Measurements from ENCODE around the gene INTS7.

The INTS7 gene

DNA sequence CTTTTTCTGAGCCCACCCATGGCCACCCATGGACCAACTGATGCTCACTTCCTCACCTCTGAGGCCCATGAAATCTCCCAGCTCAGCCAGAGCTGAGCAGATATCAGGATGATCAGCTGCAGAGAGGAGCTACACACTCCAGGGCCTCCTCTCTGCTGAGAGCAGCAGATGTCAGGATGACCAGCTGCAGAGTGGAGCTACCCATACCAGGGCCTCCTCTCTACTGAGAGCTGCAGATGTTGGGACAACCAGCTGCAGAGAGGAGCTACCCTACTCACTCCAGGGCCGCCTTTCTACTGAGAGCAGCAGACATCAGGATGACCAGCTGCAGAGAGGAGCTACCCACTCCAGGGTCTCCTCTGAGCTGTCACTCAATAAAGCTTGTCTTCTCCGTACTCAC lies 133.4 kb downstream of the INTS7 start:
- no peaks in the 10 kb centered on the region for H3K36me3 ChIP-seq (ENCODE audit: insufficient read depth, low read length)

DNA sequence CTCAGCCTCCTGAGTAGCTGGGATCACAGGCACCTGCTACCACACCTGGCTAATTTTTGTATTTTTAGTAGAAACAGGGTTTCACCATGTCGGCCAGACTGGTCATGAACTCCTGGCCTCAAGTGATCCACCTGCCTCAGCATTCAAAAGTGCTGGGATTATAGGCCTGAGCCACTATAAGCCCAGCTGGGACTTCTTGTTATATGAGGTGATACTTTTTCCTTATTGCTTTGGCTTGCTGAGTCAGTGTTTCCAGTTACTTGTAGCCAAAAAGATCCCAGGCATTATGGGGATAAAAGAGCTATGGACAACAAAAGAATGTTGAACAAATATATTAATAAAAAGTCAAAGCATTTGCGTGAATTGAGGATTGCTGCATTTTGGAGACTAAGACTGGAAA lies 134.9 kb downstream of the INTS7 start:
- no peaks in the 10 kb centered on the region for H3K36me3 ChIP-seq (ENCODE audit: insufficient read depth, low read length)
- no peak overlapping the region for H2AFZ ChIP-seq (ENCODE audit: low read depth, low read length)
- no peak overlapping the region for H3K4me3 ChIP-seq (ENCODE audit: low read length)
- no peaks in the 10 kb centered on the region for H3K27me3 ChIP-seq (ENCODE audit: insufficient read depth, low read length)
- no peaks in the 10 kb centered on the region for H3K4me1 ChIP-seq (ENCODE audit: insufficient read depth, low read length)
- peaks cover 6% of the 10 kb centered on the region for H3K9me3 ChIP-seq (ENCODE audit: low read length)

More for the DNA sequence above, 133.4 kb downstream of the INTS7 start:
- no peak overlapping the region for H3K4me3 ChIP-seq (ENCODE audit: low read length)
- H2AFZ ChIP-seq (ENCODE audit: low read depth, low read length), result no peak overlapping the region
- no peaks in the 10 kb centered on the region for H3K27me3 ChIP-seq (ENCODE audit: insufficient read depth, low read length)
- H3K4me1 ChIP-seq (ENCODE audit: insufficient read depth, low read length), result no peaks in the 10 kb centered on the region
- peaks cover 6% of the 10 kb centered on the region for H3K9me3 ChIP-seq (ENCODE audit: low read length)

DNA sequence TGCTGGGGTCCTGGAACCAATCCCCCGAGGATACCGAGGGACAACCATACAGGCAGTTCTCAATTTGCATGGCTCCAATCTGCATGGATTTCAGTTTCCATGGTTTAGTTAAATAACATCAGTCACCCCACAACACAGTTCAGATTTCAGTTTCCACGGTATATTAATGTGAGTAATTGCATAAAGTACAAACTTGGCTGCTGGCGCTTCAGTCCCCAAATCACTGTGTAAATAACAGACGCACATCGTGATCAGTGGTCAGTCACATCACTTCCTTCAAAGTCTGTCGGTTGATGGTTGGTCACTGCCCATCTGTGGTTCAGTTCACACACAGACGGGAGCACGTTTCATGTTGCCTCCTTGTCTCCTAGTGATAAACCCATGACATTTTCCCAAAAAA lies 138.4 kb downstream of the INTS7 start:
- peaks cover 2% of the 10 kb centered on the region for H3K9me3 ChIP-seq (ENCODE audit: low read length)
- no peaks in the 10 kb centered on the region for H3K27me3 ChIP-seq (ENCODE audit: insufficient read depth, low read length)
- no peaks in the 10 kb centered on the region for H3K4me1 ChIP-seq (ENCODE audit: insufficient read depth, low read length)
- no peak overlapping the region for H3K4me3 ChIP-seq (ENCODE audit: low read length)
- no peak overlapping the region for H2AFZ ChIP-seq (ENCODE audit: low read depth, low read length)
- H3K36me3 ChIP-seq (ENCODE audit: insufficient read depth, low read length), result no peaks in the 10 kb centered on the region

DNA sequence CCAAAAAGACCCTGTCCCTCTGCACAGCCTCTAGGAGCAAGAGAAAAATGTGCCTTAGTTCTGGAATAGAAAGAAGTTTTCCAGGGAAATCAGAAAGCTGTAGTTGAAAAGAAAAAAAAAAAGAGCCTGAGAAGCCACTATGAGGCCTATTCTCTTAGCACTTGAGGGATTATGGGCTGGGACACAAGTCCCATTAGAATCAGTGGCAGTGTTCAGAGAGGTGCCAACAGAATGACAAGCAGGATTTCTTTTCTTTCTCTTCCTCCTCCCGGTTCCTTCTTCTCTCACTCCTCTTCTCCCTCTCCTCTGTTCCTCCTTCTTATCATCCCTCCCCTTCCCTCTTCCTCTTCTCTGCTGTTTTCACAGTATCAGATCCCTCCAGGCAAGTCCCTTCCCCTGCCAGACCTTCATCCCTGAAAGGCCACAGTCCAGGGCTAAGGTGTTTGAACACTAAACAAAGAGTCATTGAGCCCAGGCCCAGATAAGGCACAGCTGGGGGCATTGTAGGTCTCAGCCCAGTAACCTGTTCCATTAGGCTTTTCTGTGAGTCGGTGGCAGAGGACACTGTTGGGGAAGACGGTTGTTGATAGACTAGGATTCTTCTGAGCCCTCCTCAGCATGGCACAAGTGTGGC lies 140.1 kb downstream of the INTS7 start:
- no peak overlapping the region for H3K4me3 ChIP-seq (ENCODE audit: low read length)
- H2AFZ ChIP-seq (ENCODE audit: low read depth, low read length), result no peak overlapping the region
- H3K9me3 ChIP-seq (ENCODE audit: low read length), result peaks cover 1% of the 10 kb centered on the region
- H3K36me3 ChIP-seq (ENCODE audit: insufficient read depth, low read length), result no peaks in the 10 kb centered on the region
- no peaks in the 10 kb centered on the region for H3K27me3 ChIP-seq (ENCODE audit: insufficient read depth, low read length)
- H3K4me1 ChIP-seq (ENCODE audit: insufficient read depth, low read length), result no peaks in the 10 kb centered on the region

DNA sequence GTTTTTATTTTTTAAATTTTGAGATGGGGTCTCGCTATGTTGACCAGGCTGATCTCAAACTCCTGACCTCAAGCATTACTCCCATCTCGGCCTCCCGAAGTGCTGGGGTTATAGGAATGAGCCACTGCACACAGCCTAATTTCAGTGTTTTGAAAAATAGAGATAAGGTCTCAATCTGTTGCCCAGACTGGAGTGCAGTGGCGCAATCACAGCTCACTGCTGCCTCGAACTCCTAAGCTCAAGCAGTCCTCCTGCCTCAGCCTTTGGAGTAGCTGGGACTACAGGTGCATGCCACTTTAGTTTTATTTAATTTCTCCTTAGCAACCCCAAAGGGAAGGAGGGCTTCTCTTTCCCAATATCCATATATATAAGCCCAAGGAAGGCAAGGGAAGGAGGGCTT lies 141.0 kb downstream of the INTS7 start:
- H3K9me3 ChIP-seq (ENCODE audit: low read length), result peaks cover 3% of the 10 kb centered on the region
- no peak overlapping the region for H3K4me3 ChIP-seq (ENCODE audit: low read length)
- no peaks in the 10 kb centered on the region for H3K27me3 ChIP-seq (ENCODE audit: insufficient read depth, low read length)
- no peaks in the 10 kb centered on the region for H3K36me3 ChIP-seq (ENCODE audit: insufficient read depth, low read length)
- H2AFZ ChIP-seq (ENCODE audit: low read depth, low read length), result no peak overlapping the region
- H3K4me1 ChIP-seq (ENCODE audit: insufficient read depth, low read length), result no peaks in the 10 kb centered on the region

DNA sequence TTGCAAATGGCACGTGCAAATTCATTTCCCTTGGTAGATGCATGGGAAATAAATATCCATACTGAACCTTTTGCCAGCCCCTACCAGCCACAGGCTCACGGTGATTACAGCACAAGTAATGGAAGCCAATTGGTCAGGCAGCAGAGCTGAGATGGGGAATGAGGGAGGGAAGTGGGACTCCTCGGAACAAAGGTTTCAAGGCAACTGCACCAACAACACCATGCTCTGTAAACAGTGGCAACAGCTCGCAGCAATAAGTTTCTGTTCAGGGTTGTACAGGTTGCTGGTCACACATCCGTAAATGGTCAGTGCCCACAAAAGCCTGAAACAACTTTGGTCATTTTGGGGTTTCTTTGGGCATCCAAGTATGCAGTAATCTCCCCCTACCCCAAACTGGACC lies 142.1 kb downstream of the INTS7 start:
- Histone ChIP-seq H3K4me3 (ENCODE audit: low read length) (no peak overlapping the region), H3K36me3 (ENCODE audit: insufficient read depth, low read length) (no peaks in the 10 kb centered on the region), H3K27me3 (ENCODE audit: insufficient read depth, low read length) (no peaks in the 10 kb centered on the region), H3K4me1 (ENCODE audit: insufficient read depth, low read length) (no peaks in the 10 kb centered on the region), H3K9me3 (ENCODE audit: low read length) (peaks cover 3% of the 10 kb centered on the region), H2AFZ (ENCODE audit: low read depth, low read length) (no peak overlapping the region)

DNA sequence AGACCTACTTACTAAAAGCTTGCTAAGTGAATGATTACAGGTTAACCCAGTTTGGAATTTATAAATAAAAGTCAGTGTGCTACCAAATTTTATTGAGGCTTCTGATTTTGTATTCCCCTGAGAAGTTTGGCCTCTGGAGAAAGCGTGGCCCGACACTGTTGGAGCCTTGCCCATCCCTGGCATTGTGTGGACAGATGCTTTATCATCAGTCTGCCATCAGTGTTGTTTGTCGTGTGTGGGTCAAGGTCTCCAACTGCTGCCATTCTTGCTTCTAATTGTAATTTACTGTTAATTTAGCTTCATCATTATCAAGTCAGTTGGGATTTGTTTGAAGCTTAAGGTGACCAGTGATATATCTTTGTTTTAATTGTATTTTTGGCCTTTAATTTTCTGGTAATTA lies 142.8 kb downstream of the INTS7 start:
- peaks cover 3% of the 10 kb centered on the region for H3K9me3 ChIP-seq (ENCODE audit: low read length)
- H3K27me3 ChIP-seq (ENCODE audit: insufficient read depth, low read length), result no peaks in the 10 kb centered on the region
- no peak overlapping the region for H2AFZ ChIP-seq (ENCODE audit: low read depth, low read length)
- no peak overlapping the region for H3K4me3 ChIP-seq (ENCODE audit: low read length)
- no peaks in the 10 kb centered on the region for H3K4me1 ChIP-seq (ENCODE audit: insufficient read depth, low read length)
- H3K36me3 ChIP-seq (ENCODE audit: insufficient read depth, low read length), result no peaks in the 10 kb centered on the region

DNA sequence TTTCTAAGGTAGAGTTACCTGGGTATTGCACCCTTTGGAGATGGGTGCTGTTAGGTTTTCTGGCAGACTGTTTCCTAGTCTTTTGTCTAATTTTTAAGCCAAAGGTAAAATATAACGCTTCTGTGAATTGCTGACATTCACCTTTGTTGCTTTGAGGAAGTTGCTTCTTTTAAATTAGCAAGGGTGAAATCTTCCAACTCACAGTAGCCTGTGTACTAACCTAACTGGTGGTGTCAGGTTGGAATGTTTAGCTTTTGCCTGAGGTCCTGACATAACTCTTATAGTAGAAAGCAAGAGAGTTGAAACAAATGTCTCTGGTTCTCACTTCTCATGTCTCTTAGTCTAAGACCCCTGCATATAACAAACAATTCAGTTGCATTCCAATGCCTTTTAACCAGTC lies 143.6 kb downstream of the INTS7 start:
- Histone ChIP-seq H3K36me3 (ENCODE audit: insufficient read depth, low read length) (no peaks in the 10 kb centered on the region), H3K9me3 (ENCODE audit: low read length) (peaks cover 3% of the 10 kb centered on the region), H3K4me3 (ENCODE audit: low read length) (no peak overlapping the region), H3K27me3 (ENCODE audit: insufficient read depth, low read length) (no peaks in the 10 kb centered on the region), H2AFZ (ENCODE audit: low read depth, low read length) (no peak overlapping the region), H3K4me1 (ENCODE audit: insufficient read depth, low read length) (no peaks in the 10 kb centered on the region)

Data from neuron (in vitro differentiated cells).